ENCODE results near the gene ALDH2.
"Not testable (repeated sequence)": the region's sequence is repeated elsewhere in the genome, so short reads cannot be mapped to it uniquely, and the experiment has no call there.

Gene ALDH2

GRCh38 chr12:111766608-111767361 is at the start of gene ALDH2:
Gene ALDH2, plus strand, starts transcription at chr12:111766933. Its CDS starts 50 bp downstream, at chr12:111766983.
- peak; percentile 20 for DNase-seq

- not testable (repeated sequence) for DNase-seq
Observed at GRCh38 chr12:111719316-111719715, 47.4 kb upstream of the ALDH2 start.

- DNase-seq = no peak
Observed at GRCh38 chr12:111720457-111720856, 46.3 kb upstream of the ALDH2 start.

GRCh38 chr12:111723646-111724360 is 42.9 kb upstream of the ALDH2 start:
- DNase-seq = not testable (repeated sequence)

- DNase-seq = no peak
Observed at GRCh38 chr12:111728795-111729194, 37.9 kb upstream of the ALDH2 start.

- no peak for DNase-seq
Observed at GRCh38 chr12:111730420-111730819, 36.3 kb upstream of the ALDH2 start.

GRCh38 chr12:111732786-111733185 is 33.9 kb upstream of the ALDH2 start:
- no peak for DNase-seq

- no peak for DNase-seq
Observed at GRCh38 chr12:111733340-111733915, 33.3 kb upstream of the ALDH2 start.

GRCh38 chr12:111739524-111739923 is 27.2 kb upstream of the ALDH2 start:
- not testable (repeated sequence) for DNase-seq

- DNase-seq = no peak
Observed at GRCh38 chr12:111741235-111741812, 25.4 kb upstream of the ALDH2 start.

GRCh38 chr12:111745211-111745610 is 21.5 kb upstream of the ALDH2 start:
- no peak for DNase-seq

GRCh38 chr12:111747333-111747732 is 19.4 kb upstream of the ALDH2 start:
- DNase-seq = no peak

- DNase-seq = no peak
Observed at GRCh38 chr12:111748151-111748672, 18.5 kb upstream of the ALDH2 start.

- DNase-seq = no peak
Observed at GRCh38 chr12:111748867-111749266, 17.9 kb upstream of the ALDH2 start.

GRCh38 chr12:111749391-111749790 is 17.3 kb upstream of the ALDH2 start:
- no peak for DNase-seq

- peak; percentile 47 for DNase-seq
Observed at GRCh38 chr12:111753144-111753881, 13.4 kb upstream of the ALDH2 start.

- no peak for DNase-seq
Observed at GRCh38 chr12:111754671-111755070, 12.1 kb upstream of the ALDH2 start.

- DNase-seq = no peak
Observed at GRCh38 chr12:111756196-111756595, 10.5 kb upstream of the ALDH2 start.

GRCh38 chr12:111756681-111757080 is 10.1 kb upstream of the ALDH2 start:
- no peak for DNase-seq

GRCh38 chr12:111757361-111758119 is 9.2 kb upstream of the ALDH2 start:
- DNase-seq = peak; percentile 39

GRCh38 chr12:111758120-111758561 is 8.6 kb upstream of the ALDH2 start:
- DNase-seq = no peak

- no peak for DNase-seq
Observed at GRCh38 chr12:111759271-111759670, 7.5 kb upstream of the ALDH2 start.
